Stimulated activated CD8-positive, alpha-beta memory T cell treated with anti-CD3 and anti-CD28 coated beads, Interleukin-12 subunit alpha, Interleukin-12 subunit beta, amount 100 ng/mL, for 24 hours (primary cell): ENCODE measurements around the gene RINL.

Experiments
- DNase-seq: peaks from one replicate; pipeline ENCODE4 v3.0.0-alpha.2; 2020; ENCODE audit errors: extremely low read depth

Gene RINL

DNA sequence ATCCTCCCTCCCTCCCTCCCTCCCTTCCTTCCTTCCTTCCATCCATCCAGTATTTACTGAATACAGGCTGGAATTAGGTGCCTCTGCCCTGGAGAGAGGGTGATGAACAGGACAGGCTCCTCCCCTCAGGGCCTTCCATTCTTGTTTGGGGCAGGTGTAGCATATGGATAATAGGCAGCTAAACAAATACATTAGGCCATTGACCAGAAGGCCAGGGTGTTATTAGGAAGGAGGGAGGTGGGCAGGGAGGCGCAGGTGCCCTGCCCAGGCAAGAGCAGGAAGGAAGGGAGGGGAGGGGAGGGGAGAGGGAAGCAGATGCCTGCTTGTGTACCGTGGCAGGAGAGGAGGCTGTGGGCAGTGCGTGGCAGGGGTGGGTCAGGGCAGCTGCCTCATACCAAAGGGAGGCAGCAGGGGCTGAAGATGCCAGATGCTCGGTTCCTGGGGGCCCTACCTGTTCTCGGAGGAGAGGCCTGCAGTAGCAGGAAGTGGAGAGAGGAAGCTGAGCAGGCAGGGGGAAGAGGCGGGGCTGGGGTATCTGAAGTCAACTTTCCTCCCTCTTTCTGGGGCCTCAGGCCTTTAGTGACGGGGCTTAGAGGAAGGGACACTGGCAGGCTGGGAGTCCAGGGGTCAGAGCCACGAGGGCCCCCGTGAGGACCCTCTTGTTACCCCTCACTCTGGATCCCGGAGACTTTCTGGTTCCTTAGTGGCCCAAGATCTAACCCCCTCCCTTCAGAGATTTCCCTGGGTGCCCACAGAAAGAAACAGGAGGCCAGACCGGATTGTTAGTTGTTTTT is at the start of gene RINL:
TSS of gene RINL (minus strand) at position 495 of the 794 bp plus-strand sequence. CDS start 1,533 bp downstream, outside the sequence.
- DNase-seq: peak; percentile 42

DNA sequence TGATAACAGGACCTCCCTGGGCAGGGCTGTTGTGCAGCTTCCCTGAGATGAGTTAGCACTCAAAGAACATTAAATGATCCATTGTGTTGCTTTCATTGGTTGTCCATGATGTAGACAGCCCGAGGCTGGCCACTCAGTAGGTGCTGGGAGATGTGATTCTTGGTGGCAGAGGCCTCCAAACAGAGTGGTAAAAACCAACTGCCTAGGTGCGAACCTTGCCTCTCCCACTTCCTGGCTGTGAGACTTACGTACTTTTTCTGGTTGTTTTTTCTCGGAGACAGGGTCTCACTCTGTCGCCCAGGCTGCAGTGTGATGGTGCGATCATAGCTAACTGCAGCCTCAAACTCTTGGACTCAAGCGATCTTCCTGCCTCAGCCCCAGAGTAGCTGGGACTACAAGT is 46.3 kb upstream of the RINL start:
- no peak for DNase-seq

DNA sequence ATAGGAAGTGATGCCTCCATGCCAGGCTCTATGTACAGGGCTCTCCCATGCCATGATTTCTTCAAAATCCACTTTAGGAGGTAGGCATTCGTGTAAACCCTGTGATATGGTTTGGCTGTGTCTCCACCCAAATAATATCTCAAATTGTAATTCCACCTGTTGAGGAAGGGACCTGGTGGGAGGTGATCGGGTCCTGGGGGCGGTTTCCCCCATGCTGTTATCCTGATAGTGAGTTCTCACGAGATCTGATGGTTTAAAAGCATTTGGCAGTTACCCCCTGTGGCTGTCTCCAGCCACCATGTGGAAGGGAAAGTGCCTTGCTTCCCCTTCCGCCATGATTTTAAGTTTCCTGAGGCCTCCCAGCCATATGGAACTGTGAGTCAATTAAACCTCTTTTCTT is 44.4 kb upstream of the RINL start:
- DNase-seq: no peak

GRCh38 chr19:38921420-38922274 is 43.6 kb upstream of the RINL start:
- no peak for DNase-seq

GRCh38 chr19:38920602-38921419 is 42.7 kb upstream of the RINL start:
- DNase-seq: no peak

DNA sequence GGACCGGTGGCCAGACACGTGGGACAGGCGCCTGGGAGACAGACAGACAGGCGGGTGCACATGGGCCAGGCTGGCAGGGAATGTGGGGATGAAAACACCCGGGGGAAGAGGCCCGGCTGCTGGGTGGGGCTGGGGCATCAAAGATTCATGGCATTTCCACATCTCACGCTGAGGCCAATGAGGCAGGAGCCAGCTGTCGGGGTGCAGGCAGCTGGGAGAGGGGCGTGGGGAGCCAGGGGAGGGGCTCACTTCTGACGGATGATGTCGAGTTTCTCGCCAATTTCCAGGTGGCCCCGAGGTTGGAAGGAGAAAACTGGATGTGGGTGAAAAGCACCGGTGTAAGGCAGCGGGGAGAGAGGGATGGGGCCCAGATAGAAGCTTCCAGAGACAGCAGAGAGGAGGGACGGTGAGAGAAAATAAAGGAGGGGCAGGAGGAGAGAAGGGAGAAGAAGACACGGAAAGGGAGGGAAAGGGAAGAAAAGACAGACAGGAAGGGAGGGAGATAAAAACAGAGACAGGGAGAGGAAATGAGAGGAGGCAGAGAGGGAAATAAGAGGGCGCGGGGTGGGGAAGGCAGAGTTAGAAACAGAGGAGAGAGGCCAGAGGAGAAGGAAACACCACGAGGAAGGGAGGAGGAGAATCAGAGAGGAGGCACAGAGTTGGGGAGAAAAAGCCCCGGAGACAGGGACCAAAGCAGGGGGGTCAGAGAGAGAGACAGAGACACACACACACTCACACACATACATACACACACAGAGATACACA is 41.9 kb upstream of the RINL start:
- no peak for DNase-seq

- no peak for DNase-seq
Measured at GRCh38 chr19:38918526-38918925, 40.5 kb upstream of the RINL start.

DNA sequence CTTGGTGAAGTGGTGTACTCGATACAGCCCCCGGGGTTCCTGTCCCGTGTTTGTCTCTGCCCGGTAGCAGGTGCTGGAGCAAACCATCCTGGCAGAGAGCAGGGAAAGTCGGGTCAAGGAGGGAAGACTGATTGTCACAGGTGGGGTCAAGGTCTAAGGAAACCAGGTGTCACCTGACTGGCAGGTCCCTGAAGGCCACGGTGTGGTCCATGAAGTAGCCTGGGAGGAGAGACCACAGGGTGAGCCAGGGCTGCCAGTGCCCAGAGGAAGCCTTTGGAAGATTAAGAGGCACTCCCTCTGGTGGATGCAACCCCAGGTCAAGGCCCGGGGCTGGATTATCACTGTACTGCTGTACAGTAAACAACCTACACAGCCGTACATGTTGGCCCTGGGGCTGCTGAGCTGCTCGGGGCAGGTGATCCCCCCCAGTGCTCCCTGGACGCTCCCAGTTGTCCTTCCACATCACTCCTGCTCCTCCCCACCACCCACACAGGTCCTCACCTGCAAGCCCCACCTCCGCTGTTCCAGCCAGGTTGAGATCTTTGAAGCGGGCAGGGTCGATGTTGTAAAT is 39.9 kb upstream of the RINL start:
- no peak for DNase-seq

GRCh38 chr19:38917516-38917915 is 39.4 kb upstream of the RINL start:
- DNase-seq: no peak

DNA sequence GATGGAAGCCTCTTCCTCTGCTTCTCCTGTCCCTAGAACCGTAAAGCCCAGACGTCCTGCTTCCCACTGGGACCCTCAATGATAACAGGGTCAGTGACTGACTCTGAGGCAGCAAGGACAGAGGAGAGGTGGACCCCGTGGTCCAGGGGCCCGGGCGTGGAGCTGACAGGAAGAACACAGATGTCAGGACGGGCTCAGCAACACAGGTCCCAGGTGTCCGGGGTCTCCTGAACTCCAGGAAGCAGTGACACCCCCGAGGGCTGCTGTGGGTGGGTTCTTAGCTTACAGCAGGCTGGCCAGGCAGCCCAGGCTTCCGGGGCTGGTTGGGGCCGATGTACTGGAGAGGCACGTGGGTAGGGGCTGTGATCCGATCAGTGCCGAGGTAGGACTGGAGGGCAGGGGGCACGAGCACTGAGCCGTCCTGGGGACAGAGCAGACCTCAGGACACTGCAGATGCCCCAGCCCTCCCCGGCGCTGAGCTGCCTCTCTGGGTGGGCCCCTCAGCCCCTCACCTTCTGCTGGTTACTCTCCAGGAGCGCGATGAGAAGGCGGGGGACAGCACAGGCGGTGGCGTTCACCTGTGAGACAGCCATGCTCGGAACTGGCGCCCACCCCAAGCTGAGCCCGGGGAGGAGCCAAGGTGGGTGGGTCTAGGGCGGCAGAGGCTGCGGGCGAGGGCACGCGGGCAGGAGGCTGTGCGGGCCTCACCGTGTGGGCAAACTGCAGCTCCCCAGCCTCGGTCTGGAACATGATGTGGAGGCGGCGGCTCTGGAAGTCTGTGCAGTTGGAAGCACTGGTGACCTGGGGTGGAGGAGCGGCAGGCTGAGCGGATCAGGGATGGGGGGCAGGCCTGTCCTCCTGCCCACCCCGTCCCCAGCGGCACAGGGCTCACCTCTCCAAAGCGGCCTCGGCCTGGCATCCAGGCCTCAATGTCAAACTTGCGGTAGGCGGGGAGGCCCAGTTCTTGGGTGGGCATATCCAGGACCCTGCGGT is 37.5 kb upstream of the RINL start:
- no peak for DNase-seq

DNA sequence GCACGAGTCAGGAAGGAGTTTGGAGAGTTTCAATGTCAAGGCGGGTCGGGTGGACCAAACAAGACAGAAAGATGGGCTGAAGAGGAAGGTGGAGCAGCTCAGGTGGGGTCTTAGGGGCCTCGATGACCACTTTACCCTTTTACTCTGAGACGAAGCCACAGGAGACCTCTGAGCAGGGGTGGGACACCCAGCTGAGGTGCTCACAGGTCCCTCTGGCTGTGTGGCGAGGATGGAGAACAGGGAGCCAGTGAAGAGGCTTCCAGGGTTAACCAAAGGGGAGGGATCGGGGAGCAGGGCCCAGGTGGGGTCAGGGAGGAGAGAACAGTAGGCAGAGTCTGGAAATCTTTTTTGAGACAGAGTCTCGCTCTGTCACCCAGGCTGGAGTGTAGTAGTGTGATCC is 35.9 kb upstream of the RINL start:
- DNase-seq: no peak

- DNase-seq: no peak
Measured at GRCh38 chr19:38912600-38913514, 34.8 kb upstream of the RINL start.

DNA sequence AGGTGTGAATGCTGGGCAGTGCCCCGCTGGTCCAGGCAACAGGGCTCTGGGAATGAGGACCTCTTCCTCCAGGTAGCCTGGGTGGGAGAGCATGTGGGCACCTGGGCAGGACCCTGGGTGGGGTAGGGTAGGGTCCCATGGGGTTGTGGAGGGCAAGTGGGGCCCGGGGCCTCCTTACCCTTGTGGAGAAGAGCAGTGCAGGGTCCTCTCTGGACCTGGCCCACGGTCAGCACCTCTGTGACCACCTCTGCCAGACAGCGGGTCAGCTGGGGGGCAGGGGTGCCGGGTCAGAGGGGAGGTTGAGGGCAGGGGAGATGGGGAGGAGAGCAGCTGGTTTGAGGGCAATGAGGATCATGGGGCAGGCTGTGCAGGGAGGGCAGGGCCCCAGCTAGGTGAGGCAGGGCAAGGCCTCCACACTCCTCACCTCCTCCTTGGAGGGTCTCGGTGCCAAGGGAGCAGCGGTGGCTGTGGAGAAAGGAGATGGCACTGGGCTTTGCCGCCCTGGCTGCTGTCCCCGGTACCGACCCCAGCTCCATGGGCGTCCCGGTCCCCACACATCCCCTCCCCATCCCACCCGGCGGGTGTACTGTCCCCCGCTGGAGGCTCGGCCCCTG is 33.4 kb upstream of the RINL start:
- no peak for DNase-seq

- DNase-seq: no peak
Measured at GRCh38 chr19:38910488-38910887, 32.4 kb upstream of the RINL start.

GRCh38 chr19:38908911-38909310 is 30.8 kb upstream of the RINL start:
- no peak for DNase-seq

DNA sequence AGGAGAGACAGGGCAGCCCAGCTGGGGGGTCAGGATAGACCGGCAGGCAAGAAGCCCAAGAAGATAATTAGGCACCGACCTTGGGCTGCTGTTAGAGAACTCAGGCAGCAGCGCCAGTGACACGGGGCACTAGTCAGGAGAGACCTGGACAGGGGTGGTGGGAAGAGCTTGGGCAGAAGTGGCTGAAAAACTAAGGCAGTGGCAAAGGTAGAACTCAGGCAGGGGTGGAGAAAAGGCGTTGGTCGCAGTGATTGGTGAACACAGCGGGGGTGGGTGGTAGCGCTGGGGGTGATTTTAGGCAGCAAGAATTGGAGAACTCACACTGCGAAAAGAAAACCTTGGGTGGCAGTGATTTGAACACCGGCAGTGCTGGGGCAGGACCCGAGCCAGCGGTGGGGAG is 29.6 kb upstream of the RINL start:
- DNase-seq: no peak

- DNase-seq: no peak
Measured at GRCh38 chr19:38907227-38907626, 29.2 kb upstream of the RINL start.

DNA sequence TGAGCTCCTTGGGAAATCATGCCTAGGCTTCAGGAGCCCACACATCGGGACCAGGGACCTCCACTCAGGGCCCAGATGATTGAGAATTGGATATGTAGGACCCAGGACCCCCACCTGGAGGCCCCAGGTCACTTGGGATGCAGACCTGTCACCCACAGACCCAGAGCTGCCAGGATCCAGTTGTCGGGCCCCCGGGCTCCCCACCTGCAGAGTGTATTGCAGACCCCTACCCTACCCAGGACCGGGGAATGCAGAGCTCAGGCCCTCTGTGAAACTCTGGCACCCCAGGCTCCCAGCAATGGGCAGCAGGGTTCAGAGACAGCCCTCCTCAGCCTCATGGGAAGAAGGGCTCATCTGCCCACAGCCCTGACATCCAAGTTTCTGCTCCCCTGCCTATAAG is 27.5 kb upstream of the RINL start:
- no peak for DNase-seq
